ENCODE data around the gene MTUS2. TPM values are rescaled to one million over a fixed set of nuclear protein-coding genes. Genes with fewer than 3 reads are reported as not detected.

The MTUS2 gene
- total RNA-seq, 1 experiment from 2014 or later: 0.35 TPM

DNA sequence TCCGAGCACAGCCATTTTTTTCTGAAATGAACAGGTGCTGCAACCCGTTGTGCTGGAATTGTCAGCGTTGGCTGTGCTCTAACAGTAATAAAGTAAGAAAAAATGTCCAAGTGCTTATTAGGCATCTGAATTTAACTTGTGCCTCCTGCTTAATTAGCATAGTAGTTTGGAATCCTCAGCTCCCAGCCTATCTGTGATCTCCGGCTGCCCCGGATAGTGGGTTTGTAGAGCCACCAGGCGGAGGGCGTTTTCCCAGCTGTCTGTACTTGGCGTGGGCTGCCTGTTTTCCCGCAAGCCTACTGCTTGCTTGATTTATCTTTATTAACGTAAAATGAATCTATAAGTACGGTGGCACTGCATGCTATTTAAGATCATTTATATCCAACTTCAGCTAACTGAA is 137.9 kb downstream of the MTUS2 start:
- Histone ChIP-seq H2BK5ac (ENCODE audit: insufficient read length, low read length) (no peak overlapping the region), H2AK5ac (ENCODE audit: insufficient read length, low read length) (no peak overlapping the region), H4K20me1 (ENCODE audit: control insufficient read depth, insufficient read depth, insufficient read length) (no peaks in the 10 kb centered on the region), H4K91ac (ENCODE audit: insufficient read length, low read depth, low read length) (no peak overlapping the region), H2AFZ (ENCODE audit: low read length) (no peak overlapping the region), H3K4ac (ENCODE audit: low read depth, low read length) (no peak overlapping the region), H2BK20ac (ENCODE audit: low read depth, low read length, poor library complexity, severe bottlenecking) (no peak overlapping the region), H2BK12ac (ENCODE audit: insufficient read length, low read depth, low read length) (no peak overlapping the region), H3K9me3 (ENCODE audit: control insufficient read depth, low read depth, low read length) (no peaks in the 10 kb centered on the region), H3K79me2 (ENCODE audit: insufficient read depth, low read length) (no peaks in the 10 kb centered on the region), H3K79me1 (ENCODE audit: insufficient read depth, low read depth, low read length, poor library complexity, severe bottlenecking) (no peaks in the 10 kb centered on the region), H3K14ac (ENCODE audit: insufficient read depth, low read length) (no peak overlapping the region), H2BK120ac (ENCODE audit: low read depth, low read length, poor library complexity, severe bottlenecking) (no peak overlapping the region), H3K27ac (ENCODE audit: insufficient read length, low read depth, low read length) (no peak overlapping the region), H3K18ac (ENCODE audit: insufficient read length, low read depth, low read length) (no peak overlapping the region), H3K4me1 (ENCODE audit: insufficient read depth, low read length) (no peaks in the 10 kb centered on the region), H3K9ac (ENCODE audit: extremely low read depth, insufficient read length, low read length) (no peak overlapping the region), H4K5ac (ENCODE audit: insufficient read length, low read depth, low read length) (no peak overlapping the region), H3K27me3 (ENCODE audit: insufficient read depth, low read length) (no peaks in the 10 kb centered on the region), H2BK15ac (ENCODE audit: low read depth, low read length) (no peak overlapping the region), H3K4me2 (ENCODE audit: insufficient read depth, insufficient read length, low read length) (no peak overlapping the region), H3K23ac (ENCODE audit: insufficient read length, low read depth, low read length) (no peak overlapping the region), H3T11ph (ENCODE audit: low read length) (no peak overlapping the region), H4K8ac (replicated peaks; ENCODE audit: insufficient read length, low read depth, low read length) (no peak overlapping the region), H3K56ac (ENCODE audit: insufficient read length, low read depth, low read length) (no peak overlapping the region), H3K23me2 (ENCODE audit: insufficient read length, low read depth, low read length, poor library complexity, severe bottlenecking) (no peaks in the 10 kb centered on the region)
- H3K4me1 Mint-ChIP-seq: no peaks in the 10 kb centered on the region
- H3K36me3 Mint-ChIP-seq (ENCODE audit: insufficient read depth in 1 of 3, low read depth in 3 of 3): no peaks in the 10 kb centered on the region
- no peak overlapping the region for H3K4me3 Mint-ChIP-seq
- TF ChIP-seq, protein P1, sequence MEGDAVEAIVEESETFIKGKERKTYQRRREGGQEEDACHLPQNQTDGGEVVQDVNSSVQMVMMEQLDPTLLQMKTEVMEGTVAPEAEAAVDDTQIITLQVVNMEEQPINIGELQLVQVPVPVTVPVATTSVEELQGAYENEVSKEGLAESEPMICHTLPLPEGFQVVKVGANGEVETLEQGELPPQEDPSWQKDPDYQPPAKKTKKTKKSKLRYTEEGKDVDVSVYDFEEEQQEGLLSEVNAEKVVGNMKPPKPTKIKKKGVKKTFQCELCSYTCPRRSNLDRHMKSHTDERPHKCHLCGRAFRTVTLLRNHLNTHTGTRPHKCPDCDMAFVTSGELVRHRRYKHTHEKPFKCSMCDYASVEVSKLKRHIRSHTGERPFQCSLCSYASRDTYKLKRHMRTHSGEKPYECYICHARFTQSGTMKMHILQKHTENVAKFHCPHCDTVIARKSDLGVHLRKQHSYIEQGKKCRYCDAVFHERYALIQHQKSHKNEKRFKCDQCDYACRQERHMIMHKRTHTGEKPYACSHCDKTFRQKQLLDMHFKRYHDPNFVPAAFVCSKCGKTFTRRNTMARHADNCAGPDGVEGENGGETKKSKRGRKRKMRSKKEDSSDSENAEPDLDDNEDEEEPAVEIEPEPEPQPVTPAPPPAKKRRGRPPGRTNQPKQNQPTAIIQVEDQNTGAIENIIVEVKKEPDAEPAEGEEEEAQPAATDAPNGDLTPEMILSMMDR (conservative IDR thresholded peaks at IDR 0.05): no peak
- H3K27me3 Mint-ChIP-seq (ENCODE audit: low read depth): peaks cover 6% of the 10 kb centered on the region; the same call in 1 of the 2 replicates
- WGBS (ENCODE audit: extremely low coverage, insufficient read length, low lambda C conversion rate): no CpG with 5 or more reads among the region's 11 CpGs
- no peak for DNase-seq
- H3K9me3 Mint-ChIP-seq: no peaks in the 10 kb centered on the region; a peak in 1 of 5 replicates
- no peak overlapping the region for H3K27ac Mint-ChIP-seq

All from H9 (cell line).